MV-4-11 (cell line): ENCODE results near the gene DNAJC3.
"Not testable (repeated sequence)": the region's sequence is repeated elsewhere in the genome, so short reads cannot be mapped to it uniquely, and the experiment has no call there.

Source experiments
- DNase-seq: peaks from one replicate; lab custom pipeline; 2025; lab: John Stamatoyannopoulos, UW

The DNAJC3 gene

GRCh38 chr13:95716231-95716630 lies 39.3 kb downstream of the DNAJC3 start:
- DNase-seq, result no peak

- no peak for DNase-seq
Measured at GRCh38 chr13:95722241-95722640, 45.3 kb downstream of the DNAJC3 start.

- peak; percentile 24 for DNase-seq
Measured at GRCh38 chr13:95723438-95723837, 46.5 kb downstream of the DNAJC3 start.

- DNase-seq, result no peak
Measured at GRCh38 chr13:95724252-95724651, 47.3 kb downstream of the DNAJC3 start.

- no peak for DNase-seq
Measured at GRCh38 chr13:95726876-95727275, 49.9 kb downstream of the DNAJC3 start.

- DNase-seq, result no peak
Measured at GRCh38 chr13:95728957-95729356, 52.0 kb downstream of the DNAJC3 start.

- DNase-seq, result no peak
Measured at GRCh38 chr13:95734124-95734523, 57.2 kb downstream of the DNAJC3 start.

GRCh38 chr13:95740071-95740978 lies 63.4 kb downstream of the DNAJC3 start:
- not testable (repeated sequence) for DNase-seq

GRCh38 chr13:95740979-95741320 lies 64.0 kb downstream of the DNAJC3 start:
- no peak for DNase-seq

- DNase-seq, result no peak
Measured at GRCh38 chr13:95741584-95742563, 64.9 kb downstream of the DNAJC3 start.

- no peak for DNase-seq
Measured at GRCh38 chr13:95743192-95743591, 66.3 kb downstream of the DNAJC3 start.

GRCh38 chr13:95745289-95745688 lies 68.3 kb downstream of the DNAJC3 start:
- DNase-seq, result no peak

GRCh38 chr13:95745752-95746151 lies 68.8 kb downstream of the DNAJC3 start:
- DNase-seq, result no peak

- DNase-seq, result no peak
Measured at GRCh38 chr13:95749545-95749944, 72.6 kb downstream of the DNAJC3 start.

- DNase-seq, result no peak
Measured at GRCh38 chr13:95752677-95753076, 75.7 kb downstream of the DNAJC3 start.

- peak; percentile 72 for DNase-seq
Measured at GRCh38 chr13:95754069-95754468, 77.1 kb downstream of the DNAJC3 start.

- no peak for DNase-seq
Measured at GRCh38 chr13:95756072-95756471, 79.1 kb downstream of the DNAJC3 start.

GRCh38 chr13:95762626-95763025 lies 85.7 kb downstream of the DNAJC3 start:
- DNase-seq, result not testable (repeated sequence)

GRCh38 chr13:95763601-95764000 lies 86.7 kb downstream of the DNAJC3 start:
- DNase-seq, result no peak

- no peak for DNase-seq
Measured at GRCh38 chr13:95771905-95772304, 95.0 kb downstream of the DNAJC3 start.

GRCh38 chr13:95779522-95779921 lies 102.6 kb downstream of the DNAJC3 start:
- DNase-seq, result no peak

- DNase-seq, result no peak
Measured at GRCh38 chr13:95781016-95781415, 104.1 kb downstream of the DNAJC3 start.

- not testable (repeated sequence) for DNase-seq
Measured at GRCh38 chr13:95781940-95782339, 105.0 kb downstream of the DNAJC3 start.
